ENCODE measurements around the gene PLPP1. TPM values are rescaled to one million over a fixed set of nuclear protein-coding genes. Genes with fewer than 3 reads are reported as not detected.

The PLPP1 gene
- total and polyA plus RNA-seq, 4 donors = 51.9 to 129 (median 60.7) TPM

GRCh38 chr5:55511010-55511409 is 23.8 kb downstream of the PLPP1 start:
- no peak overlapping the region for H3K4me3 ChIP-seq
- no peak for ATAC-seq (ENCODE audit: insufficient read depth, low FRiP score)
- H3K36me3 ChIP-seq (ENCODE audit: control insufficient read depth in 4 of 4, insufficient read depth in 4 of 4, low read length in 4 of 4) = peaks cover 0 to 3% (median 0%) of the 10 kb centered on the region in 4 donors
- no peak overlapping the region for H3K27ac ChIP-seq (ENCODE audit: low read depth in 1 of 2, low read length in 1 of 2)
- TF ChIP-seq CTCF (IDR thresholded peaks at IDR 0.05; ENCODE audit: control extremely low read depth, extremely low read depth) = no peak
- peaks cover 1 to 31% (median 26%) of the 10 kb centered on the region in 5 donors for H3K4me1 ChIP-seq (ENCODE audit: control insufficient read depth in 5 of 5, insufficient read depth in 5 of 5, low read length in 5 of 5)
- H3K9me3 ChIP-seq (ENCODE audit: control insufficient read depth in 4 of 4, insufficient read depth in 3 of 4, low read length in 3 of 4) = no peaks in the 10 kb centered on the region
- DNase-seq = no peak
- 83 to 87% methylated on average over 1 of the region's 1 CpG for WGBS, 2 donors
- H3K9ac ChIP-seq (ENCODE audit: insufficient read depth in 1 of 2, low read length in 2 of 2) = no peak overlapping the region
- no peaks in the 10 kb centered on the region for H3K27me3 ChIP-seq (ENCODE audit: control insufficient read depth in 3 of 3, insufficient read depth in 3 of 3, low read length in 2 of 3)

- Histone ChIP-seq H3K27ac (ENCODE audit: low read depth in 1 of 2, low read length in 1 of 2) (peak overlapping the region in 1 of 2 donors; percentile 47), H3K4me1 (ENCODE audit: control insufficient read depth in 5 of 5, insufficient read depth in 5 of 5, low read length in 5 of 5) (peaks cover 1 to 35% (median 21%) of the 10 kb centered on the region in 5 donors), H3K4me3 (no peak overlapping the region), H3K27me3 (ENCODE audit: control insufficient read depth in 3 of 3, insufficient read depth in 3 of 3, low read length in 2 of 3) (no peaks in the 10 kb centered on the region), H3K9me3 (ENCODE audit: control insufficient read depth in 4 of 4, insufficient read depth in 3 of 4, low read length in 3 of 4) (no peaks in the 10 kb centered on the region), H3K9ac (ENCODE audit: insufficient read depth in 1 of 2, low read length in 2 of 2) (no peak overlapping the region), H3K36me3 (ENCODE audit: control insufficient read depth in 4 of 4, insufficient read depth in 4 of 4, low read length in 4 of 4) (peaks cover 0 to 3% (median 0%) of the 10 kb centered on the region in 4 donors)
- TF ChIP-seq CTCF (IDR thresholded peaks at IDR 0.05; ENCODE audit: control extremely low read depth, extremely low read depth) = no peak
- ATAC-seq (ENCODE audit: insufficient read depth, low FRiP score) = no peak
- no peak for DNase-seq
Observed at GRCh38 chr5:55510523-55510880, 24.3 kb downstream of the PLPP1 start.

- H3K9ac ChIP-seq (ENCODE audit: insufficient read depth in 1 of 2, low read length in 2 of 2) = no peak overlapping the region
- 70 to 86% methylated on average over 5 of the region's 5 CpGs for WGBS, 2 donors
- DNase-seq (peak; percentile 52 to 90 (median 84)), ATAC-seq (ENCODE audit: insufficient read depth, low FRiP score) (no peak)
- no peak for TF ChIP-seq CTCF (IDR thresholded peaks at IDR 0.05; ENCODE audit: control extremely low read depth, extremely low read depth)
- no peak overlapping the region for H3K4me3 ChIP-seq
- no peaks in the 10 kb centered on the region for H3K9me3 ChIP-seq (ENCODE audit: control insufficient read depth in 4 of 4, insufficient read depth in 3 of 4, low read length in 3 of 4)
- H3K27ac ChIP-seq (ENCODE audit: low read depth in 1 of 2, low read length in 1 of 2) = peak overlapping the region in 1 of 2 donors; percentile 27
- peaks cover 1 to 36% (median 19%) of the 10 kb centered on the region in 5 donors for H3K4me1 ChIP-seq (ENCODE audit: control insufficient read depth in 5 of 5, insufficient read depth in 5 of 5, low read length in 5 of 5)
- peaks cover 0 to 3% (median 0%) of the 10 kb centered on the region in 4 donors for H3K36me3 ChIP-seq (ENCODE audit: control insufficient read depth in 4 of 4, insufficient read depth in 4 of 4, low read length in 4 of 4)
- no peaks in the 10 kb centered on the region for H3K27me3 ChIP-seq (ENCODE audit: control insufficient read depth in 3 of 3, insufficient read depth in 3 of 3, low read length in 2 of 3)
Observed at GRCh38 chr5:55509796-55510522, 24.8 kb downstream of the PLPP1 start.

Data from lung (tissue), 12 donors.